Trophoblast cell (in vitro differentiated cells and primary cell): ENCODE measurements around the gene MMP3.

Experiments used
- DNase-seq, 2 donors: peaks; one replicate each; pipeline ENCODE4 v3.0.0-alpha.2; 2016
- H2AFZ ChIP-seq: 2 replicates; pipeline ENCODE4 v1.6.1; 2013; ENCODE audit warnings: low read length, moderate library complexity, mild to moderate bottlenecking; ENCODE audit not compliant: insufficient read depth, poor library complexity
- H2AK5ac ChIP-seq: 2 replicates; pipeline ENCODE4 v1.6.1; 2013; ENCODE audit warnings: mild to moderate bottlenecking, low read length
- H2BK120ac ChIP-seq: 2 replicates; pipeline ENCODE4 v1.6.1; 2013; ENCODE audit warnings: low read length, mild to moderate bottlenecking, moderate library complexity; ENCODE audit not compliant: insufficient read depth, poor library complexity
- H2BK12ac ChIP-seq: 2 replicates; pipeline ENCODE4 v1.6.1; 2013; ENCODE audit warnings: mild to moderate bottlenecking, low read length, moderate library complexity
- H2BK5ac ChIP-seq: 2 replicates; pipeline ENCODE4 v1.6.1; 2013; ENCODE audit warnings: low read length, low read depth, moderate library complexity, mild to moderate bottlenecking; ENCODE audit not compliant: poor library complexity
- H3K14ac ChIP-seq: 2 replicates; pipeline ENCODE4 v1.6.1; 2013; ENCODE audit warnings: mild to moderate bottlenecking, low read length
- H3K18ac ChIP-seq: 2 replicates; pipeline ENCODE4 v1.6.1; 2013; ENCODE audit warnings: mild to moderate bottlenecking, low read length
- H3K23ac ChIP-seq: 2 replicates; pipeline ENCODE4 v1.6.1; 2013; ENCODE audit warnings: low read length
- H3K27ac ChIP-seq: 2 replicates; pipeline ENCODE4 v1.5.1; 2013; ENCODE audit warnings: low read depth, mild to moderate bottlenecking, inconsistent platforms, low read length, moderate library complexity
- H3K27me3 ChIP-seq: 2 replicates; pipeline ENCODE4 v1.6.1; 2013; ENCODE audit warnings: inconsistent platforms, mild to moderate bottlenecking, low read length, moderate library complexity; ENCODE audit not compliant: insufficient read depth
- H3K36me3 ChIP-seq, 2 experiments: 1 replicate in 1 of 2; 2 replicates in 1 of 2; pipeline ENCODE4 v1.6.1; 2013; ENCODE audit warnings: low read length in 2 of 2, mild to moderate bottlenecking in 2 of 2, moderate library complexity in 1 of 2; ENCODE audit not compliant: insufficient read depth in 2 of 2, control insufficient read depth in 1 of 2
- H3K4ac ChIP-seq: 2 replicates; pipeline ENCODE4 v1.6.1; 2013; ENCODE audit warnings: low read depth, mild to moderate bottlenecking, low read length, moderate library complexity
- H3K4me1 ChIP-seq, 2 experiments: 1 replicate in 1 of 2; 2 replicates in 1 of 2; pipeline ENCODE4 v1.6.1; 2013; ENCODE audit warnings: low read length in 2 of 2, mild to moderate bottlenecking in 2 of 2, moderate library complexity in 1 of 2; ENCODE audit not compliant: insufficient read depth in 2 of 2, control insufficient read depth in 1 of 2
- H3K4me2 ChIP-seq: 2 replicates; pipeline ENCODE4 v1.6.1; 2013; ENCODE audit warnings: inconsistent platforms, mild to moderate bottlenecking, low read length, moderate library complexity
- H3K4me3 ChIP-seq: 2 replicates; pipeline ENCODE4 v1.5.1; 2013; ENCODE audit warnings: mild to moderate bottlenecking, low read depth, low read length, inconsistent platforms
- H3K79me1 ChIP-seq: one replicate; pipeline ENCODE4 v1.6.1; 2013; ENCODE audit warnings: low read length
- H3K79me2 ChIP-seq: 2 replicates; pipeline ENCODE4 v1.6.1; 2013; ENCODE audit warnings: low read length, mild to moderate bottlenecking; ENCODE audit not compliant: control insufficient read depth, insufficient read depth, poor library complexity
- H3K9ac ChIP-seq: 2 replicates; pipeline ENCODE4 v1.6.1; 2013; ENCODE audit warnings: mild to moderate bottlenecking, low read length
- H3K9me3 ChIP-seq: 2 replicates; pipeline ENCODE4 v1.6.1; 2013; ENCODE audit warnings: low read depth, mild to moderate bottlenecking, control low read depth, inconsistent platforms, low read length; ENCODE audit not compliant: insufficient read depth
- H4K12ac ChIP-seq: 2 replicates; pipeline ENCODE4 v1.6.1; 2013; ENCODE audit warnings: low read depth, mild to moderate bottlenecking, low read length, moderate library complexity
- H4K8ac ChIP-seq: 2 replicates; pipeline ENCODE4 v1.6.1; 2013; ENCODE audit warnings: low read depth, mild to moderate bottlenecking, low read length, moderate library complexity
- H4K91ac ChIP-seq: one replicate; pipeline ENCODE4 v1.6.1; 2013; ENCODE audit warnings: low read depth, mild to moderate bottlenecking, low read length, moderate library complexity
- WGBS: extraction: QIAGEN DNeasy Blood & Tissue Kit; methylation state at CpG from one replicate; pipeline ENCODE4 v1.1.7; 2013; ENCODE audit warnings: missing lambda C conversion rate; ENCODE audit not compliant: insufficient read length, insufficient coverage; ENCODE audit errors: extremely low coverage; 5-methylcytosine and 5-hydroxymethylcytosine counted together

MMP3 gene

DNA sequence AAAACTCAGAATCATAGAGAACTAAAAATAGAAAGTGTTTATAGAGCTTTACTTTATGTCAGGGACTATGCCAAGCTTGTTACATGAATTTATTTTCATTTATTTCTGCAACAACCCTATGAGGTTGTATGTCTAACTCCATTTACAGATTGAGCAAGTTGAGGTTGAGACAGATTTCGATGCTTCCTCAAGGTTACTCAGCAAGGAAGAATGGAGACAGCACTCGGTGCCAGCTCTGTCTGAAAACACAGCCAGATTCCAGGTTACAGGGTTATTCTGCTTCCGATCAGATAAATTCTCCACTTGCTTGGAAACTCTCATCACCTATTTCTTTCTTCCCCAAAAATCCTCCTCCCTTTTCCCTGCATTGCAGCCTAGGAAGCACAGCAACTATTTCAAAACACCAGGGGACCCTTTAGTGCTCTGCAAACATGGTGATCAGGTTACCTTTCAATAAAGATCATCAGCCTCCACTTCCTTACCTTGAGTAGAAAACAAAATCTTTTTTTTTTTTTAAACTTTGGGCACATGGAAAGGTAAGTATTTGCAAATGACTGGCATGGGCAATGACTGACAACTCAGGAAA lies 7.0 kb downstream of the MMP3 start:
- Histone ChIP-seq H2BK5ac (no peak overlapping the region), H3K4me2 (no peak overlapping the region), H2BK12ac (no peak overlapping the region), H2AFZ (no peak overlapping the region), H3K36me3 (no peaks in the 10 kb centered on the region), H3K4ac (no peak overlapping the region), H3K27ac (no peak overlapping the region), H3K4me3 (no peak overlapping the region), H3K4me1 (no peaks in the 10 kb centered on the region), H4K91ac (no peak overlapping the region), H3K79me1 (peaks cover 2% of the 10 kb centered on the region), H2AK5ac (no peak overlapping the region), H4K8ac (no peak overlapping the region), H3K27me3 (no peaks in the 10 kb centered on the region), H3K23ac (no peak overlapping the region), H3K79me2 (no peaks in the 10 kb centered on the region), H2BK120ac (no peak overlapping the region), H3K18ac (no peak overlapping the region), H3K9ac (no peak overlapping the region), H3K14ac (no peak overlapping the region), H3K9me3 (no peaks in the 10 kb centered on the region), H4K12ac (no peak overlapping the region)
- no CpG with 5 or more reads among the region's 3 CpGs for WGBS
- peak in 1 of 2 donors; percentile 8 for DNase-seq

DNA sequence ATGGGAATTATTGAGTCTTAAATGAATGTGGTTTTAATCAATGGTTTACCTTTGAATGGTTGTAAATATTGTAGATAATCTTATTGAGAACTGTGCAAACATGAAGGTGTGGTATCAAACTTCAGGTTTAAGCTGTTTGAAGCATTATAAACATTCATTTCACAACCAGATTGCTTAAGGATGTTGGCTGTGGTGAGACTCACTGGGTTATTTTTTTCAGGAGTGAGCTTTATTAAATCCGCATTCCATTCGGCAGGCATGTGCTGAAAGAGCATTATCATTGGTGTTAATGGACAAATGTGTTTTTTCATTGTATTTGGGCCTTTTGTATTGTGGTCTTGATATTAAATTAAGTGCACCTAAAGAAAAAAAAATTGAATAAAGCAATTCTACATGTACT lies 9.7 kb downstream of the MMP3 start:
- Histone ChIP-seq H3K23ac (no peak overlapping the region), H3K18ac (no peak overlapping the region), H4K12ac (no peak overlapping the region), H4K91ac (no peak overlapping the region), H3K4me2 (no peak overlapping the region), H3K27ac (no peak overlapping the region), H2BK12ac (no peak overlapping the region), H2AFZ (no peak overlapping the region), H3K27me3 (no peaks in the 10 kb centered on the region), H3K79me1 (peaks cover 7% of the 10 kb centered on the region), H3K4me3 (no peak overlapping the region), H2AK5ac (no peak overlapping the region), H3K14ac (no peak overlapping the region), H3K79me2 (no peaks in the 10 kb centered on the region), H3K9ac (no peak overlapping the region), H2BK5ac (no peak overlapping the region), H3K4ac (no peak overlapping the region), H3K36me3 (no peaks in the 10 kb centered on the region), H2BK120ac (no peak overlapping the region), H3K4me1 (peaks cover 4 to 9% of the 10 kb centered on the region in 2 experiments), H3K9me3 (no peaks in the 10 kb centered on the region), H4K8ac (no peak overlapping the region)
- no peak for DNase-seq
- WGBS: no CpG with 5 or more reads among the region's 2 CpGs

DNA sequence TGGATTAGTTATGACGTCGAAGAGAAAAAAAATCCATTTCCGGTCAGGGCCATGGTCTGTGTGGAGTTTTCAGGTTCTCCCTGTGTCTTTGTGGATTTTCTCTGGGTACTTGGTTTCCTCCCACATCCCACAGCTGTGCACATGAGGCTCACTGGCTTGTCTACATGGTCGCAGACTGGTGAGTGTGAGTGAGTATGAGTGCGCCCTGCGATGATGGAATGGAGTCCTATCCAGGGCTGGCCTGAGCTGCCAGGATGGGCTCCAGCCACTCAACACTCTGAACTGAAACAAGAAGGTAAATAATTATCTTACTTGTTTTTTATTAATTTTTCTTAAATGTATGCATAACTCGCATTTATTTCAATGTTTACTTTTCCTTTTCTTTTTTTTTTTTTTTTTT lies 10.8 kb downstream of the MMP3 start:
- Histone ChIP-seq H3K4ac (no peak overlapping the region), H3K9me3 (no peaks in the 10 kb centered on the region), H3K23ac (no peak overlapping the region), H4K8ac (no peak overlapping the region), H2AFZ (no peak overlapping the region), H3K4me1 (peaks cover 4 to 9% of the 10 kb centered on the region in 2 experiments), H2BK5ac (no peak overlapping the region), H3K27ac (no peak overlapping the region), H2AK5ac (no peak overlapping the region), H3K9ac (no peak overlapping the region), H3K14ac (no peak overlapping the region), H3K18ac (no peak overlapping the region), H3K27me3 (no peaks in the 10 kb centered on the region), H2BK12ac (no peak overlapping the region), H3K36me3 (no peaks in the 10 kb centered on the region), H4K91ac (no peak overlapping the region), H3K4me2 (no peak overlapping the region), H3K79me2 (no peaks in the 10 kb centered on the region), H3K4me3 (no peak overlapping the region), H4K12ac (no peak overlapping the region), H2BK120ac (no peak overlapping the region), H3K79me1 (peaks cover 7% of the 10 kb centered on the region)
- no peak for DNase-seq
- WGBS: no CpG with 5 or more reads among the region's 7 CpGs

DNA sequence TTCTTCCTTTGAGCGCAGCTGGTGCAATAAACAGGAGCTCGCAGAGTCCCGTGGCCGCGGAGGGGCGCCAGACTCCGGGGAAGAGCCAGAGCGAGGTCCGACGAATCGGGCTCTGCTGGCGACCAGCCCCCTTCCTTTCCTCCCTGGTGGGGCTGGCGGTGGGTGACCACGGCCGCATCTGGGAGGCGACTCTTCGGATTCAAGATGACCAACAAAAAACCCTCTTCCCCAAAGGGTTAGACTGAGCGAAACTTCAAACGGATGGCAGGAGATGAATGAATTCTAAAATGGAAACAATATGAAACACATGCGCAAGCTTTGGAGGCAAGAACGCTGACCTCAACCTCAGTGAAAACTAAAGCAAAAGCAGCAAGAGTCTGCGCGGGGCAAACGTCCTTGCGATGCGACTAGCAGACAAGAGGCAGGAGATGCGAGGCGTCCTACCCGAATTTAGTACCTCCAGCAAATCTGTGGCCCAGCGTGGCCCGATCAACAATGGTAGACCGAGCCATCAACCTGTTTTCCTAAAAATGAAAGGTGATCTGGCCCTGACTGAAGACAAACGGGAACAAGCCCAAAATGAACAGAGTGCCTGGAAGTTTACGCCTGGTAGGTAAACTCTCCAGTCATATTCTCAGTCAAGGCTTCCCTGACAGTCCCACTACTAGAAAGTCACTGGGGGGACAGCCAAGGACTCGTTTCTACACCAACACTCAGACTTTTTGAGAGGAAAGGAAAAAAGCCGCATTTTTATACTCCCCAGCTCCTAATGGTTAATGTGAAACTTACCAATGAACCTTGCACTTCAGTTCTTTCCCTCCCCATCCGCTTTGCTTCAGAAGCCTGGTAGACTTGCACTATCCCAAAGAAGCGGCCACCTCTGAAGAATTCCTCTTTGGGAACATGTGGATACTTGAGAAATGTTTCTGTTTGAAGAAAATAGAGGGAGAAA lies 11.6 kb downstream of the MMP3 start:
- no peak overlapping the region for H3K4ac ChIP-seq
- H2BK5ac ChIP-seq: no peak overlapping the region
- H3K9ac ChIP-seq: no peak overlapping the region
- H3K79me2 ChIP-seq: no peaks in the 10 kb centered on the region
- H3K9me3 ChIP-seq: no peaks in the 10 kb centered on the region
- H4K91ac ChIP-seq: peak overlapping the region; percentile 18
- H2AK5ac ChIP-seq: peak overlapping the region; percentile 53
- no peak overlapping the region for H3K27ac ChIP-seq
- no peak overlapping the region for H3K14ac ChIP-seq
- H3K4me3 ChIP-seq: no peak overlapping the region
- no CpG with 5 or more reads among the region's 38 CpGs for WGBS
- no peak for DNase-seq
- no peak overlapping the region for H2AFZ ChIP-seq
- no peaks in the 10 kb centered on the region for H3K27me3 ChIP-seq
- H3K18ac ChIP-seq: no peak overlapping the region
- H2BK120ac ChIP-seq: no peak overlapping the region
- peak overlapping the region; percentile 9 for H2BK12ac ChIP-seq
- H4K8ac ChIP-seq: no peak overlapping the region
- no peaks in the 10 kb centered on the region for H3K36me3 ChIP-seq
- peaks cover 7% of the 10 kb centered on the region for H3K79me1 ChIP-seq
- no peak overlapping the region for H4K12ac ChIP-seq
- H3K4me1 ChIP-seq: peaks cover 4 to 9% of the 10 kb centered on the region in 2 experiments
- H3K23ac ChIP-seq: no peak overlapping the region
- H3K4me2 ChIP-seq: no peak overlapping the region
